ENCODE data around the gene SYAP1.
"Not testable (repeated sequence)": the region's sequence is repeated elsewhere in the genome, so short reads cannot be mapped to it uniquely, and the experiment has no call there.

The SYAP1 gene

DNA sequence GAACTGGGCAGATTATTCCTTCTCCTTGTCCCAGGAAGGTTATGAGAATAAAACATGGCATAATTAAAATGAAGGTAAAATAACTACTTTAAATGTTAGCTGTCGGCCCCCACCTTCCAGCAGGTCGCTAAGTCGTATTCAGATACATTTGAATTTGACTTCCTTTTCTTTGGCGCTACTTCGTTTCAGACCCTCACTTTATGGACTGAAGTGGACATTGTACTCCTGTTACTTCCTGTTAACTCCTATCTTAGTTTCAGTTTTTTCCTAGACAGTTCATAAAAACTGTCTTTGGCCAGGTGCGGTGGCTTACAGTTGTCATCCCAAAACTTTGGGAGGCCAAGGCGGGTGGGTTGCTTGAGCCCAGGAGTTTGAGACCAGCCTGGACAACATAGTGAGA, 5.7 kb downstream of the SYAP1 start:
- DNase-seq (ENCODE audit: low read depth, low spot score): no peak

DNA sequence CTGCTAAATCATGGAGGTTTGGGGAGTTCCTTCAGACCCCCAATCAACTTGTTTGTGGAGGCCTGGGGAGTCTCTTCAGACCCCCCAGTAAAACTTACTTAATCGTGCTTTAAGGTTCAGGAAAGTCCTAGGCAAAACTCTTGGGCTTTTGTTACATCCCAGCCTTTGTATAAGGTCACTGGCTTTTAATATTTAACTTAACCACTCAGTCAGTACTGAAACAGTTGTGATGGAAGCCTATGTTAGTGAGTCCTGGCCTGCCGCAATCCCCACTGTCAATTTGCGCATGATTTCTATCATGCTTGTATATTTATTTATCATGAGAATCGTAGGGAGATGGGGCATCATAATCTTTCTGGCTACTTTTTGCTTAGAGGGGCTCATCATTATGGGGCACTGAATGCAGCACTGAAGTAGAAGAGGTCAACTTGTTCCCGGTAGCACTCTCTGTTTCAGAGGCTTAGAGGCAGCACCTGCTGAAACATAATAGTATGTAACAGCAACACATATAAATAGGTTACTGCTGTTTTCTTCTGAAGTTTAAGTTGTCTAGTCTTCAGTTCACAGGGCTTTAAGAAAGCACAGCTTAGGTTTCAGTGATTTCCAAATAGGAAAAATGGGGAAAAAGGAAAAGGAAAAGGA, 7.1 kb downstream of the SYAP1 start:
- not testable (repeated sequence) for DNase-seq (ENCODE audit: low read depth, low spot score)

DNA sequence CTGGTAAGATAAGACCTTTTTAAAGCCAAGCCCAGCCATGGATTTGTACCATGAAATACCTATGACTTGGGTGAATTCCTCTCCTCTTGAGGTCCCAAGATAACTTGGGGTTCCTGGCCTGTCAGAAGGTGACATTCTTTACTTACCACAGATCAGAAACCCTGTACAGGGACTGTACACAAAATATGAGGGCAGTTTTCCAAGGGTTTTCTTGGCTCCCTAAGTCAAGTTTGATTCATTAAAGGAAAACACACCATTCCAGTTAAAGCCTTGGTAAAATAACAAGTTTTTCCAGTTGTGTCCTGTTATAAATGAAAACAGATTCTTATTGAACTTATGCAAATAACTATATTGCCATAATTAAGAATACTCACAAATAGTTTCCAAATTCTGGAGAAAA, 8.2 kb downstream of the SYAP1 start:
- DNase-seq (ENCODE audit: low read depth, low spot score): no peak

DNA sequence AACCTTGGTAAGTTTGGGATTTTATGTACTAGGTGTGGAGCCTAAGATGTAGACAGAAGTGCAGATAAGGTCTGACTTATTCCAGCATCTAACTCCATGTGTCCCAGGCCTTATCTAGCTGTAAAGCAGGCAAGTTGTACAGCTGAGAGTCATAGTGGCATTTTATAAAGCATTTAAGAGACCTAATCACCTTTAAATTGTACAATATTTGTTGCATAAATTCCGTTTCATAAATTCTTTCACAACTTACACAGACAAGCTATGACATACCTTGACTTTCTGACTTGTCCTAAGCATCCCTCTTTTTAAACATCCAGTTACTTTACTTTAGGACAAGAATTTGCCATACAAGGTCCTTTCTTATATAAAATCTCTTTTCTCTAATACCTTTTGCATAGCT, 11.0 kb downstream of the SYAP1 start:
- DNase-seq (ENCODE audit: low read depth, low spot score): no peak

DNA sequence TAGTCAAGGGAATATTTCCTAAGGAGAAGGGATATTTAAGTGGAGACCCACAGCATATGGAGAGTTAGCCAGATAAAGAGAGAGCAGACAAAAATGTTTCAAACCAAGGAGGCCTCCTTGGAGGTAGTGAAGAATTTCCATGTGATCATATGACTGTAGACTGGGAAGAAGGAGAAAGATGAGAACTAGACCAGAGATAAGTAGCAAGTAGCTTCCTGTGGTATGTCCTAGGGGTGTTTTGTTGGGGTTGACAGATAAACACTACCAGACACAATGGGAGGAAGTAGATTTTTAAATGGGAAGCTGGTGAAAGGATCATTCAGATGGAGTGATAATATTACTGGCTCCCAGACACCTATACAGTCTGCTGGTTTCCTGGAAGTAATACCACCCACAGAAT, 13.6 kb downstream of the SYAP1 start:
- no peak for DNase-seq (ENCODE audit: low read depth, low spot score)

DNA sequence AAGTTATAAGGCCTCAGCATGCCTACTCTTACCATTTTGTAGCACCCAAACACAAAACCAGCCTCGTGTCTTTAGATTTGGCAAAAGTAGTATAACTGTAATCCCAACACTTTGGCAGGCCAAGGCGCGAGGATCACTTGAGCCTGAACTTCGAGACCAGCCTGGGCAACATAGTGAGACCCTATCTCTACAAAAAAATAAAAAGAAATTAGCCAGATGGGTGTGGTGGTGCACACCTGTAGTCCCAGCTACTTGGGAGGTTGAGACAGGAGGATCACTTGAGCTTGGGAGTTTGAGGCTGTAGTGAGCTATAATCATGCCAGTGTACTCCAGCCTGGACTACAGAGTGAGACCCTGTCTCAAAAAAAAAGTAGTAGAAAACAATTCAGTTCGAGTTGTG, 17.6 kb downstream of the SYAP1 start:
- DNase-seq (ENCODE audit: low read depth, low spot score): no peak

DNA sequence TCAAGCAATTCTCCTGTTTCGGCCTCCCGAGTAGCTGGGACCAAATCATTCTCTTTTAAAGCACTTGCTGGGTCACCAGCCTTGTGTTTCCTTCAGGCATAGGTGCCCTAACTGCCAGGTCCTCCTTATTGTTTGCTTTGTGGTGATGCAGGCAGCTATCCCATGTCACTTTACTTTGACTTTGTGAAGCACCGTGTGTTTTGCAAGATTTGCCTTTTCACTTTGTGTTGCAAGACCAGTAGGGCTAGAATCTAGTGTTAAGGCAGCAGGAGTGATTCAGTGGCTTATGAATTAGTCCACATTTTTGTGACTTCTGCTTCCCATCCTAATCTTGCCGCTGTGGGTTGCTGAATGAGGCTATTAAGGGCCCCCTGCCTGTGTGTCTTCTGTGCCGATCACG, 20.2 kb downstream of the SYAP1 start:
- no peak for DNase-seq (ENCODE audit: low read depth, low spot score)

DNA sequence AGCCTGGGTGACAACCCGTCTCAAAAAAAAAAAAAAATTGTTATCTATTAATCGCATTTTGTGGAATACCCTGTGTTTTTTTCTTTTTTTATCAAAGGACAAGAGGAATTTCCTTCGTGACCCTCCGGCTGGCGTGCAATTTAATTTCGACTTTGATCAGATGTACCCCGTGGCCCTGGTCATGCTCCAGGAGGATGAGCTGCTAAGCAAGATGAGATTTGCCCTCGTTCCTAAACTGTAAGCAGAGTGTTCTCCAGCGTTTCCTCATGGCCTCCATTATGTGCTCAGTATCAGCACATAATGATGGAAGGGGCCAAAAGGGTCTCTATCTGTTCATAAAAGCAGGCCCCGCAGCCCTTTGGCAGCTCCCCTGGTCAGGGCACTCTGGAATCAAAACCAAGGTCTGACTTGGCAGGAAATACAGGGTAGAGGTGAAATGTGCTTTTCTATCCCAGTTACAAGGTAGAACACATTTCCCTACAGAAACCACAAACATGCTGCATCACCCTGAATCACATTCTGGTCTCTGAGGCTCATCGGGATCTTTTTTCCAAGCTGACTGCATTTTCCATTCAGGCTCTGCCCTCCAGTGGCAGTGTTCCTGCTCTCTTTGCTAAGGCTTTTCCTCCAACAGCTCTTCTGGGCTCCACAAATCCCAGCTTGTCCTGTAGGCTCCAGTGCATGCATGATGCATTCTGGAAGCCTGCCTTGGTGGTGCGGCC, 24.4 kb downstream of the SYAP1 start:
- no peak for DNase-seq (ENCODE audit: low read depth, low spot score)

DNA sequence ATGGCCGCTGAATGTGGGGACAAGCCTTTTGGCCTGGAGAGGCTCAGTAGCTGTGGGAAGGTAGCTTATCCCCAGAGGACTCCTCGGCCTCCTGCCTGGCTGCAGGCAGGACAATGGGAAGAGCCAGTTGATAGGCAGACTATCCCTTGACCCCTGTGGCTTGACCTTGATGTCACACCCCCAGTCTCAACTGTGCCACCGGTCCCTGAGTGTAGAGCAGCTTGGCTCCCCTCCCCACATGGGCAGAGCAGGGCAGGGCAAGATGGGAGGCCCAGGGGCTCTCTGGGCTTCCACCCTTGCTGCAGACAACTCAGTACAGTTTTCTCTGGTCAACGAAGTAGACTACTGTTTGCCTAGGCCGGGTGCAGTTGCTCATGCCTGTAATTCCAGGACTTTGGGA, 25.7 kb downstream of the SYAP1 start:
- DNase-seq (ENCODE audit: low read depth, low spot score): no peak

DNA sequence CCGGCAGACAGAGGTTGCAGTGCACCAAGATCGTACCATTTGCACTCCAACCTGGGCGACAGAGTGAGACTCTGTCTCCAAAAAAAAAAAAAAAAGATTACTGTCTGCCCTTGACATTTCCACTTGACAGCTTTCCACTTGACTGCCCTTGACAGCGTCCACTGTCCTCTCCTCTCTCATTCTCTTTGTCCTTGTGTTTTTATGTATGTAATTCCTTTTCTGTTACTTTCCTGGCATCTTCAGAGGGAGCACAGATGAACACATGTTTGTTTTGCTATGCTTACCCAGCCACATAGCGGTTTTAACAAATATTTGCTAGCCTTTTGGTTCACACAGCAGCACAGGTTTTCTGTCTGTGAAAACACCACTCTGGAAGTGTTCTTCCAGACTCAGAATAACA, 26.2 kb downstream of the SYAP1 start:
- no peak for DNase-seq (ENCODE audit: low read depth, low spot score)

DNA sequence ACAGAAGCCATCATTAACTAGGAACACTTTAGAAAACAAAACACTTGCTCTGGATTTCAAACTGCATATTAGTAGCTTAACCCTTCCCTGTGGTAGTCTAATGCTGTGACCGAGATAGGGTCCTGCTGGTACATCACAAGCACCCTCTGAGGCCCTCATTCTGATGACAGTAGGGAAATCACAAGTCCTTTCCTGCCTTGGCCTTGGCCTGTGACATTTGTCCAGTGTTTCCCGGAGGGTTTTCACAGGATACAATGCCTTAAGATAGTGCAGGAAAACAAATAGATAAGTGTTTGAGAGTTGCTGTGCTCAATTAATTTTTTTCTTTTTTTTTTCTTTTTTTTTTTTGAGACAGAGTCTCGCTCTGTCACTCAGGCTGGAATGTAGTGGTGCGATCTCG, 29.0 kb downstream of the SYAP1 start:
- DNase-seq (ENCODE audit: low read depth, low spot score): no peak

DNA sequence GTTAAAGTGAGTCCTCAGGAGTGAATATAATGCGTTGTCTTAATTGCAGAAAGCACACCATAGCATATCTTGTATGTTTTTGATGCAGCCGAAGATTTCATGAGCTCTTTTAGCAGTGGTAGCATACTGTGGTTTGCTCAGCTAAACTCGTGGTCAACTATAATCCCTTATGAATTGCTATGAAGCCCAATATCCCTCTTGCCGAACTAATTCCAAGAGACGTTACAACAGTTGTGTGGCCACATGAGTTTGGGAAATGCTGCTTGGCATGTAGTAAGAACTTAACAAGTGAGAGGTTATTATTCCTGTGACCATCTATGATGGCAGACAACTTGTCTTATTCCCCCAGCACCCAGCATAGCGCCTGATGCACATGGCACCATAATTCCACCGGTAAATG, 30.7 kb downstream of the SYAP1 start:
- DNase-seq (ENCODE audit: low read depth, low spot score): no peak

DNA sequence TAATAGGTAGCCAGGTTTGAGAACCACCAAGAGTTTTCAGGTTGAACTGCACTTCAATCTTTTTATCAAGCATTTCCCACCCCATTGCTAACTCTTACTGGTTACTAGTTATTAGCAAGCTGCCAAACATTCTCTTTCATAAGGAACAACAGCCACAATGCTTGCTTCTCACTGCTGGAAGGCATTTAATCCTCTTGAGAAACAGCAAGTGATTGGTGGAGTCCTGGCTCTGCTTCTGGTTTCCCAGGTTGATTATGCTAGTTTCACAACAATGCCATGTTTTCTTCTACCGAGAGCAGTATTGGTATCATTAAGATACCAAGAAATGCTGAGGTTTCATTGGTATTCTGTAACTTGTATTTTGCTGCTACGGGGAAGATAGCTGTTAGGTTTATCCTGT, 34.6 kb downstream of the SYAP1 start:
- no peak for DNase-seq (ENCODE audit: low read depth, low spot score)

DNA sequence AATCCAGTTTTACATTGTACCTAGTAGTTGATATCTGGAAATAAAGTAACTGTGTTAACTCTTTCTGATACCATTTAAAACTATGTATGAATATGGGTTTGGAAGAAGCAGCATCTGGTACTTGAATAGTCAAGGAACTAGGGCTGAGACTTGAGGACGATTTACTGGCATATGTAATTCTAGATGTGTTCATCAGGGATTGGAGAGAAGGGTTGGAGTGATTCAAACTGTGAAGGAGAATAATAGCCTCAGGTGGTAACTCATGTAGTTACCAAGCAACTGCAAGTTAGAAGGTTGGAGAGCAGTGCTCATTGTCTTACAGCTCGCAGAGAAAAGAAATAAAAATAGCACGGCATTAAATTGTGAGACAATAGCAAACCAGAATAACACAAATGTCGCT, 37.3 kb downstream of the SYAP1 start:
- DNase-seq (ENCODE audit: low read depth, low spot score): no peak

DNA sequence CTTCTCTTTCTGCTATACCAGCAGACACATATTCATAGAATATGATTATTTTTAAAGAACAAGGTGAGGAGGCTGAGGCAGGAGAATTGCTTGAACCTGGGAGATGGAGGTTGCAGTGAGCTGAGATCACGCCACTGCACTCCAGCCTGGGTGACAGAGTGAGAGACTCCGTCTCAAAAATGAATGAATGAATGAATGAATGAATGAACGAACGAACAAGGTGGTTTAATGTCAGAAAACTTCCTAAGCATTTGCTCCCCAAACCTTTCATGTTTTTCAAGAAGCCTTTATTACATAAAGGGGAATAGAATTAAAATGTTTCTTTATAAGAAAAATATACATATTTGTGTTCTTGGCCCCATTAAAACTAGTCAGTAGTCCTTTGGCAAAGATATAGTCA, 42.1 kb downstream of the SYAP1 start:
- DNase-seq (ENCODE audit: low read depth, low spot score): not testable (repeated sequence)

DNA sequence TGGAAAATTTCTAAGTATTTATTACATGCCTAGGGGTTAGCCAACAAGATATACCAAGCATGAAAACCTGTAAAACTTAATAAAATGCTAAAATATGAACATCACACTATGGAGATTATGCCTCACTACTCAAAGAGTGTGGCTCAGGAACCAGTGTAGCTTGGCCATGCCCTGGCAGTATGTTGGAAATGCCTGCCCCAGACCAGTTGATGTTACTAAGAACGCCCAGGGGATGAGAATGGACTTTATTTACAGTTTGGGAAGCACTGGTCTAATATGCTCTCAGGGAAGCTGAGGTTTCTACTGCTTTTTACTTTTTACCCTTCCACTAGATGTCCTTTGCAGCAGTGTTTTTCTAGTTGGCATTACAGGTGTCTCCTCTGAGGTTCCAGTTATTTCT, 43.2 kb downstream of the SYAP1 start:
- DNase-seq (ENCODE audit: low read depth, low spot score): no peak

DNA sequence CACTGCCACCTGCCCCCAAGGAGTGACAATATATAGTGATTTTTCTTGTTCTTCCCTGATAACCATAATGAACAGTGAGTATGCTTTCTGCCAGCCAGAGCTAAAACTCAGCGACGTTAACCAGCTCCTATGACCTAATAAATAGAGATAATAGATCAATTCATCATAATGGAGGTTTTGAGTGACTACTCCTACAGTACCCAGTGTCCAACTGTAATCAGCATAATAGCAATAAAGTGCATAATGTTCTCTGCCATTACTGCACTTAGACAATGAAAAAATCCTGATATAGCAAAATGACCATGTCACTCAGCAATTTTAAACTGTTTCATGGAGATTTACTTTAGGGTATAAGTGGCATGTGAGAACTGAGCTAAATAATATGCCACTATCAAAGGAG, 46.2 kb downstream of the SYAP1 start:
- no peak for DNase-seq (ENCODE audit: low read depth, low spot score)

DNA sequence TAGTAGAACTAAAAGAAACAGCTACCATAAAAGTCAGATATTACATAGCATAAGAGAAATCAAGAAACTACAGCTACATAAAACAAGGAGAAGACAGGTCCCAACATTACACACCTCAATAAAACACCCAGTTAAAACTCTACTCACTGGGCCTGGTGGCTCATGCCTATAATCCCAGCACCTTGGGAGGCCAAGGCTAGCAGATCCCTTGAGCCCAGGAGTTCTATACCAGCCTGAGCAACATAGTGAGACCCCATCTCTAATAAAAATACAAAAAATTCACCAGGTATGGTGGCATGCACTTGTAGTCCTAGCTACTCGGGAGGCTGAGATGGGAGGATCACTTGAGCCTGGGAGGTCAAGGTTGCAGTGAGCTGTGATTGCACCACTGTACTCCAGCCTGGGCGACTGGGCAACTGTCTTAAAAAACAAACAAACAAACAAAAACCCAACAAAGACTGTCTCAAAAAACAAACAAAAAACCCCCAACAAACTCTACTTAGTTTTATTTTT, 51.6 kb downstream of the SYAP1 start:
- DNase-seq (ENCODE audit: low read depth, low spot score): no peak

DNA sequence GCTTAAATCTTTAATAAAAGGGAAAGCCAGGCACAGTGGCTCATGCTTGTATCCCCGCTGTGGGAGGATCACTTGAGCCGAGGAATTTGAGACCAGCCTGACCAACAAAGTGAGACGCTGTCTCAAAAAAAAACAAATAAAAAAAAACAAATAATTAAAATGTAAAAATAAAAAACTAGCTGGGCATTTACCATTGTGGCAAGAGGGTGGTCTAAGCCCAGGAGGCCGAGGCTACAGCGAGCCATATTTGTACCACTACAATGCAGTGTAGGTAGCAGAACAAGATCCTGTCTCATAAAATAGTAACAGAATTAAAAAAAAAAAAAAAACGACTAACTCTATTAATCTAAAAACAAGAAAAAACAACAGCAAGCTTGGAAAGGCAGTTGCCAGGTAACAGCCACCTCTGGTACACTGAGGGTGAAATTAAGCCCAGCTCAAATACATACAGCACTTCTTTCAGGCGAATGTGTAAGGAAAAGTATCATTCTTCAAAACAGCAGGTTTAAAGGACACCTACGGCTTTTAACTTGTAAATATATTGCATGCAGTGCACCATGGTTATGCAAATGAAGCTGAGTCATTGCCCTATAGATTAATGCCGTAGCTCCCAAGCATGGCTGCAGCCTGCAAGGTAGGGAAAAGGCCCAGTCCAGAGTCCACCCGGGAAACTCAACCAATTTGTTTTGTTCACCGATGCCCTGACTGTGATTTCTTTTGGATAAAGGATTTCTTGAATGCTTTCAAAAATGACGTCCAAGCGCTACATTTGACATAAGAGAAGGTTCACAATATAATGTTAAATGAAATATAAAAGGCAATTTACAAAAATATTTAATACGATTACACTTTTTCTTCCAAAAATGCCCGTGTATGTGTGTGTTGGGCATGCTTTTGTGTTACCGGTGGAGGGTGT, 52.3 kb downstream of the SYAP1 start:
- peak; percentile 29 for DNase-seq (ENCODE audit: low read depth, low spot score)

DNA sequence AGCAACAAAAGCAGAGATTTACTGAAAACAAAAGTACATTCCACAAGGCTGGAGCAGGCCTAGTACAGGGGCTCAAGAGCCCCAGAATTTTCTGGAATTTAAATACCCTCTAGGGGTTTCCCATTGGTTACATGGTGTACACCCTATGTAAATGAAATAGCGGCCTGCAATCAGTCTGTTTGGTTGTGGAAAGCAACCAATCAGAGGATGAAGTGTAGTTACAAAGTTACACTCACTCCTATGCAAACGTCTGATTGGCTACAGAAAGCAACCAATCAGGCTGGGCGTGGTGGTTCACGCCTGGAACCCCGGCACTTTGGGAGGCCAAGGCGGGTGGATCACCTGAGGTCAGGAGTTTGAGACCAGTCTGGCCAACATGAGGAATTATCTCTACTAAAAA, 53.0 kb downstream of the SYAP1 start:
- no peak for DNase-seq (ENCODE audit: low read depth, low spot score)

DNA sequence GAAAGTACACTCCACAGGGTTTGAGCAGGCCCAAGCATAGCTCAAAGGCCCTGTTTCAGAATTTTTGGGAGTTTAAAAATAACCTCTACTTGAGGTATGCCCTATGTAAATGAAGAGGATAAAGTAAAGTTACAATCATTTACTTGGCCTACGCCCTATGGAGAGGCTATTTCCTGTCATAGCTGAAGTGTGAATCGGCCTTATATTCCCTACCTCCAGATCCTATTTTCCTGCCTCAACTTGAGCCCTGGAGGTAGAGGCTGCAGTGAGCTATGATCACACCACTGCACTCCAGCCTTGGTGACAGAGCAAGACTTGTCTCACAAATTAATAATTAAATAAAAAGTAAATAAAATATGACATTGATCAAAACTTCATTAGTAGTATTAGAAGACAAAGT, 55.3 kb downstream of the SYAP1 start:
- no peak for DNase-seq (ENCODE audit: low read depth, low spot score)

DNA sequence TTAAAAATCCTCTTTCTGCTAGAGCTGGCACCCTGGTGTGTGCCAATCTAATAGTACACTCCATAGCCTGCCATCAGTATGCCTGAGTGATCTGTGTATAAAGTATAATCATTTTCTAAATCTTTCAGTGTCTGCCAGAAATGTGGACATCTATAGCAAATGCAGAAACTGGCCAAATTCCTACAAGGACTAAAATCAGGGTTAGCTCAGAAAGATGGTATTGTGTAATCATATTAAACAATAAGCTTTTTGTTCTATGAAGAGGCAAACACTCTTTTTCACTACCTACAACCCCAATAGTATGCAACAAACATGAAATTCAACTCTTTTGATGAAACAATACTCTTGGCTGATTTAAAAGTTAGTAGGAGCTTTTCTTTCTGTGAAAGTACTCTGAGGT, 59.1 kb downstream of the SYAP1 start:
- DNase-seq (ENCODE audit: low read depth, low spot score): no peak

All from smooth muscle cell of the brain vasculature (primary cell).